GM18520 (cell line): Measurements from ENCODE around the gene PLXNB1.

Source experiments
- ATAC-seq: cut with Tn5 transposase; IDR thresholded peaks from one replicate; pipeline ENCODE4 v1.9.1; 2021; ENCODE audit not compliant: unreplicated experiment

PLXNB1 gene

DNA sequence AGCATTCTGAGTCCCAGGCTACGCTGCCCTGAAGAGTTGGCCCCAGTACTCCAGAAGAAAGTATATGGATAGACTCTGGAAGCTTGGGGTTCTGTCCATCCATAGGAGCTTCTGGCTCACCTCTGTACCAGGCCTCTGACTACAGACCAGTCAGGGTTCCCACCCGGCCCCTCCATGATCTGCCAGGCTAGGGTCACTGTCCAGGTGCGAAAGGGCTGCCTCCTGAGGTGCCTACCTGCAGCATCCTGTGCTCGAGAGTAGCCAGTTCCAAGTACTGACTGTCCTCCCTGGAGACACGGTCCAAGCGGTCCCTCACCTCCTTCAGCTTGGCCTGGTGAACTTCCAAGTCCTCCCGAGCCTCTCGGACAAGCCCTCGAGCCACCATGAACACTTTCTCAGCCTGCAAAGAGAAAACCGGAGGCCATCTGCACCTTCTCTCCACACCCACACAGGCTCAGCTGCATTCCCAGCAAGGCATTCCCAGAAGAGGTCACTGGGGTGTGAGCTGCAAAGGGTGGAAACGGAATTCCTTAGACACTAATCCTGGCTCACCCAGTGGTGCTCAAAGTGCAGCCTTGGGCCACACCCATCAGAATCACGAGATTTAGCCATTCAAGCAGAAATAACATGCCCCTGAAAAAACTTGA lies 3.7 kb upstream of the PLXNB1 start:
- no peak for ATAC-seq

DNA sequence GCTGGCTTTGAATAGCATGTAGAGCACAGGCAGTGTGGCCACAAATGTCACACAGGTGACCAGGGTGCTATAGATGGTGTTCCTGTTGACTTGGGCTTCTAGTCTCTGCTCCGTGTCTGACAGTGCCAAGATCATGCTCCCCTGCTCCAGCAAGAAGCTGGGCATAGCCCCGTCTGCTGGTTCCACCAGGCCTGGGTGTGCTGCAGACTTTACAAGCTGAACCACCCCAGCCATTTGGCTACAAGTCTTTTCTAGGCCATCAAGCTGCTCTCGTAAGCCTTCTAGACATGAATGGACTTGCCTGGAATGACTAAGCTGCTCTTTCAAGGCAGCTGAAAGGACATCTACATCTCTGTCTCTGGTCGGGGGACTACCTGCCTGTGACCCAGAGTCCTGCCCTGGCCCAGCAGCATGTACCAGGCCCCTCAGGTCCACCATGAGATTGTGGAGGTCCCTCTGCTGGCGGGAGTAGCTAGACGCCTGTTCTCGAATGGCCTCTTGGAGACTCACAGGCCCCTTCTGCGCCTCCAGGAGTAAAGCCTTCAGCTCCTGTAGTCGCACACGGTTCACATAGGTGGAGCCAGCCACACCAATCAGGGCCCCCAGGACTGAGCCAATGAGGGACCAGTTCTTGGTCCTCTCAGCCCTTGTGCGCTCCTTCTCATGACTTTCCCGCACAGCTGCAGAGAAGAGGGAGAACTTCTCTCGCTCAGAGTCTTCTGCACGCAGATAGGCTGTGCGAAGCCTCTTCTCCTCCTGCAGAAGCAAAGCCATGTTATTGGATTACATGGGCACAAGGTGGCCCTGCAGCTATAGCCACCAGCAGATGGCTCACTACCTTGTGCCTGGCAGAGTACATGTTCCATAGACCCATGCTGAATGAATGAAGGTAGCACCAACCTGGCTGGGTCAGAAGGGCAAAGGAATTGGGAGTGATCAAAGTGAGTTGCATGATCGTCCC lies 2.8 kb upstream of the PLXNB1 start:
- no peak for ATAC-seq

GRCh38 chr3:48431224-48432029 lies 1.5 kb upstream of the PLXNB1 start:
- ATAC-seq: no peak

GRCh38 chr3:48430708-48431101 lies 819 bp upstream of the PLXNB1 start:
- ATAC-seq: no peak

- ATAC-seq: no peak
Observed at GRCh38 chr3:48429317-48429959, 448 bp downstream of the PLXNB1 start.

DNA sequence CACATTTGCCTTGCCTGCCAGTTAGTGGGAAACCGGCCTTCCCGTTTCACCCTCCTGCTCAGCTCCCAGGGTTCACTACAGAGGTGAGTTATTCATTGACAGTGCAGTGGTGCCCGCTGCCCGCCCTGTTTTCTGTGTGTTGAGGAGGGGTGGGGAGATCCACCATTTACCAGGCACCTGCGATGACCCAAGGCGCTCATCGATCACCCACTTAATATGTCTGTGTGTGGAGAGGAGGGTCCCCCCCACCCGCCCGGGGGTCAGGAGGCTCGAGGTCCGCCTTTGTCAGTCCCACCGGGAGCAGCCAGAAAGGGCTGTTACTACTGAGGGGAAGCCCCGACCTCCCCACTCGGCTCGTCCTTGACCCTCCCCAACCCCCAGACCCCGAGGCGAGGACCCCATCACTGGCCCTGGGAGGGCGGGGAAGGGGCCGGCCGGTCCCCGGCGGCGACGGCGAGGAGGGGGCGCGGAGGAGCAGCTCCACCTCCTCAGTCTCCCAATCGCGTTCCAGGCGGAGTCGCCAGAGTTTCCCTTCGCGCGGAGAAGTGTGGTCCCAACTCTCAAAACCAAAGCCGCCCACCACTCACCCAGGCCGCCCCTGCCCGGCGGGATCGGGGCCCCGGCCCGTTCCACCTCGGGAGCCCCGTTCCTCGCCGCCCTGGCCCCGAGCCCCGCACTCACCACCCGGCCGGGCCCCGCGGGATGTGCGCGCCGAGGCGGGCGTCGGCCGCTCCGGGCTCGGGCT lies 1.1 kb downstream of the PLXNB1 start:
- no peak for ATAC-seq

- ATAC-seq: no peak
Observed at GRCh38 chr3:48428088-48428571, 1.8 kb downstream of the PLXNB1 start.

GRCh38 chr3:48427630-48427962 lies 2.3 kb downstream of the PLXNB1 start:
- ATAC-seq: no peak

- no peak for ATAC-seq
Observed at GRCh38 chr3:48426944-48427629, 2.8 kb downstream of the PLXNB1 start.

GRCh38 chr3:48426401-48426909 lies 3.4 kb downstream of the PLXNB1 start:
- no peak for ATAC-seq

DNA sequence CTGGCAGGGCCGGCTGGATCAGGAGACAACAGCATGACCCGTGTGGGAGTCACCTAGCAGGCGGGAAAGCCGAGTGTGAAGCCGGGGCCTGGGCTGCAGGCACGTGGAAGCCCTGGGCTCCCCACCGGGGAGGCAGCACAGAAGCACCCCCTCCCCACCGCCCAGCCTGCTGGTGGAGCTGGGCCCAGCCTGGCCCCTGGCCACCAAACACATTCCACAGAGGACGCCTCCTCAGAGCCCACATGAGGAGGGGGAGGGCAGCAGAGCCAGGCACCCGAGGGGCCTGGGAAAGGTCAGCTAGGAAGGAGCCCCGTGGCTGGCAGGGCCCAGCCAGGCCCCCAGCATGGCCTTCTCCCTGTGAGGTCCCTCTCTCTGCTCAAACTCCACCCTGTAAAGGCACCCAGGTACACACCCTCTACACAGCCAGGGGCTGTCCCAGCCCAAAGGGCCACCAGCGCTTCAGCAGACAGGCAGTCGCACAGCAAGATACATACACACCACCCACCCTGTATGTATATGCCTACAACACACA lies 4.5 kb downstream of the PLXNB1 start:
- no peak for ATAC-seq

DNA sequence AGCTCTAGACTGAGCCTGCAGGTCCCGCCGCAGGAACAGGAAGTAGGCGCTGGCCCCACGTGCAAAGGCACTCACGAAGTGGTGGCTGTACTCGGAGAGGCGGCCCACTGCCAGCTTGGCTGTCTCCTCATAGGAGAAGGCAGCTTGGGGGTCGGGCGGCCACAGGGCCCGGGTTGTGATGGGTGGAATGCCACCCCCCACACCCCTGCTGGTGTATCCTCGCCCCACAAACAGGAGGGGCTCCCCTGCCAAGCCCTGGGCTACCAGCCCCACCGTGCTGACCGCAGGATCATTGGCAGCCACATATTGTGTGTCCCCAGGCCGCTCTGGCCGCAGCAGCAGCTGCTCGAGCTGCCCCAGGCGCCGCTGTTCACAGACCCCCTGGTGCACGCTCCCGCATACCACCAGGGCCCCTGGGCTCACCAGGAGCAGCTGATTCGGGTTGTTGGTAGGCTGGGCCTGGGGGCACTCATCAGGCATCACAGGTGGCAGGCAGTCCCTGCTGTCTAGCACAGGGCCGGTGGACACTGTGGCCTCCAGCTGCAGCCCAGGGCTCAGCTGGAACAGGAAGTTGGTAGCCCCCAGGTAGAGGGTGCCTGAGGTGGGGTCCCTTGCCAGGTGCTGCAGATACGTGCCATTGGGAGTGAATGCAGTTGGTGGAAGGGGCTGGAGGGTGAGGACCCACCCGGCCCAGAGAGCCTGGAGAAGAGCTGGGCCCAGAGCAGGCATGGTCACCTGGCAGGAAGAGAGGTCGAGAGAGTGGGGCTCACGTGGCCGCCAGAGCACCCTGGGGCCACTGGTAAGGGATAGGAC lies 5.8 kb downstream of the PLXNB1 start:
- ATAC-seq: no peak

- ATAC-seq: no peak
Observed at GRCh38 chr3:48423241-48423882, 6.5 kb downstream of the PLXNB1 start.

DNA sequence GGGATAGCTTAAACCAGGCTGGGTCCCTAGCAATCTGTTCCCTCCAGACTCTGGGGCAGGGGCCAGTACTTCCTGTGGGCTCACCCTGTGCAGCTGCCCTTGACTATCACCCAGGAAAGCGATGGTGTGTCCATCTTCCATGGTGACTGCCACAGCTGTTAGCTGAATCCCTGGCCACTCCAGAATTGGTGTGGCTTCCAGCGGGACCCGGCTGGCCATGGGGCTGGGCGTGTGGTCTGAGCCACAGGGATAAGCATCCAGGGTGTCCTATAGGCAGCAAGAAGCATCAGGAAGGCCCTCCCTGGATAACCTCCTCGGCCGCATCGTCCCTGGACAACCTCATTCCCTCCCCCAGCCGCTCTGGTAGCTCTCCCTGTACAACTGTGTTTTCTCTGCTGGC lies 7.2 kb downstream of the PLXNB1 start:
- no peak for ATAC-seq

DNA sequence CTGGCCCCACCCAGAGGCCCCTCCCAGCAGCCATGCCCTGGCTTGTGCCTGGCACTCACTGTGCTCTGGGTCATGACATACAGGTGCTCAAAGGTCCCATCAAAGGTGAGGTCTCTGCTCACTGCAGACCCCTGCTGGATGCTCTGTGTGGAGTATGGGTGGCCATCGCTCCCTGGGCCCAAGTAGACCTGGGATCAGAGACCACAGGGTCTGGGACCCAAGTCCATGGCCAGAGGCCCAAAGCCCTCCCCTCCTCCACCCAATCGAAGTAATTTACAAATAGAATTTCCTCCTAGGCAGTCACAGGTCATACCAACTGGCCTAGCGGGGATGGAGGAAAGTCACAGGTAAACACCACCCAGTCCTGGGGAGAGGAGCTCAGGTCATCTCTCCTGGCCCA lies 7.6 kb downstream of the PLXNB1 start:
- no peak for ATAC-seq

DNA sequence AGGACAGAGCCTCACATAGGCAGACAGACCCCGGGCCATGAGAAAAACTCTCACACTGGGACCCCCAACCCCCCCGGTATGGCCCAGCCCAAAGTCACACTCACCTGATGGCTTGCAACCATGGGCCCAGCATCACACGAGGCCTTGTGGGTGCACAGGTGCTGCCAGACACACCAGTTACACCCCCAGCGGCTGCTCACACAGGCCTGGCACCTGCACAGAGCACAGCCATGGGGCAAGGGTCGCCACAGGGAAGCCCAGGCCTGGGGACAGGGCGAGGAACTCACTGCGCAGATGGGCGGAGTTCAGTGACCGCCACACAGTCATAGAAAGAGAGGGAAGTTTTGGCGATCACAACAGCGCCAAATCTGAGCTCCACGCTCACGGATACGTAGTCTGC lies 9.3 kb downstream of the PLXNB1 start:
- no peak for ATAC-seq

GRCh38 chr3:48419597-48419996 lies 10.3 kb downstream of the PLXNB1 start:
- no peak for ATAC-seq

- ATAC-seq: no peak
Observed at GRCh38 chr3:48419149-48419548, 10.7 kb downstream of the PLXNB1 start.
